Ascending aorta (tissue), 2 donors: ENCODE measurements around the gene TOM1L2. TPM values are rescaled to one million over a fixed set of nuclear protein-coding genes. Genes with fewer than 3 reads are reported as not detected.

Source experiments
- DNase-seq, 2 donors: peaks; one replicate each; pipeline ENCODE4 v3.0.0-alpha.2; 2019; ENCODE audit warnings: low spot score in 2 of 2
- H3K27ac ChIP-seq, 2 donors: fragments of 200-600 bp; sonication (generic); one replicate each; pipeline ENCODE4 v1.5.1; 2016 to 2017; ENCODE audit warnings: mild to moderate bottlenecking in 1 of 2
- H3K27me3 ChIP-seq: fragments of 200-600 bp; sonication (generic); one replicate; pipeline ENCODE4 v1.5.1; 2017
- H3K36me3 ChIP-seq, 2 donors: fragments of 200-600 bp; sonication (generic); one replicate each; pipeline ENCODE4 v1.5.1; 2016
- H3K4me1 ChIP-seq, 2 donors: fragments of 200-600 bp; sonication (generic); one replicate each; pipeline ENCODE4 v1.5.1; 2016 to 2017; ENCODE audit warnings: mild to moderate bottlenecking in 1 of 2
- H3K4me3 ChIP-seq, 2 donors: fragments of 200-600 bp; sonication (generic); one replicate each; pipeline ENCODE4 v1.5.1; 2016 to 2017; ENCODE audit warnings: mild to moderate bottlenecking in 1 of 2
- H3K9me3 ChIP-seq, 2 donors: fragments of 200-600 bp; sonication (generic); one replicate each; pipeline ENCODE4 v1.5.1; 2016
- intact Hi-C: fragments of 100-400 bp; cut with DNase I; formaldehyde crosslinking; loops from one replicate; pipeline ENCODE4 v1.15.1; 2023
- total RNA-seq: library from RNA; depleted of rRNA; stranded (reverse); fragments of >200 nt; gene quantifications from one replicate; pipeline ENCODE4 v1.1.0, GENCODE V29; 2016
- TF ChIP-seq, protein P1 (sequence below), 3 experiments: fragments of 200-600 bp in 2 of 3; fragments of 450-650 bp in 1 of 3; sonication (generic) in 2 of 3; IDR thresholded peaks; one replicate each; pipeline ENCODE4 v1.5.1; 2016 to 2019; ENCODE audit warnings: antibody characterized with exemption in 3 of 3, mild to moderate bottlenecking in 1 of 3, moderate library complexity in 1 of 3

TOM1L2 gene
- total RNA-seq, 1 donor from 2014 or later = 39.0 TPM

DNA sequence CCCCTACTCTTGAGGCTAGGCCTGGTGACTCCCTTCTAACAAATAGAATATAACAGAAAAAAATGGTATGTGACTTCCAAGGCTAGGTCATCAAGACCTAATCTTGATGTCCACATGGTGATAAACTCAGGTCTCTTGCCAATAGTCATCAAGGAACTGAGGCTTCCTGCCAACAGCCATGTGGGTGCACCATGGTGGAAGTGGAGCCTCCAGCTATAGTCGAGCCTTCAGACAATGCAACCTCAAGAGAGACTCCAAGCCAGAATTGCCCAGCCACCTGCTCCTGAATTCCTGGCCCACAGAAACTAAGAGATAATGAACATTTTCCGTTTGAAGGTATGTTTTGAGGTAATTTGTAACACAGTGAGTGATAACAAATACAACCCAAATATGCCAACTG is 79.5 kb downstream of the TOM1L2 start:
- Histone ChIP-seq H3K9me3 (no peaks in the 10 kb centered on the region), H3K4me3 (no peak overlapping the region), H3K36me3 (peaks cover 35 to 51% of the 10 kb centered on the region in 2 donors), H3K27me3 (no peaks in the 10 kb centered on the region), H3K27ac (no peak overlapping the region), H3K4me1 (no peaks in the 10 kb centered on the region)
- DNase-seq = no peak
- intact Hi-C loops = loop anchor here (5.0 kb wide), 1 partner anchor 145 kb away; the partner anchor contains the start of genes ATPAF2 and GID4
- TF ChIP-seq, protein P1, sequence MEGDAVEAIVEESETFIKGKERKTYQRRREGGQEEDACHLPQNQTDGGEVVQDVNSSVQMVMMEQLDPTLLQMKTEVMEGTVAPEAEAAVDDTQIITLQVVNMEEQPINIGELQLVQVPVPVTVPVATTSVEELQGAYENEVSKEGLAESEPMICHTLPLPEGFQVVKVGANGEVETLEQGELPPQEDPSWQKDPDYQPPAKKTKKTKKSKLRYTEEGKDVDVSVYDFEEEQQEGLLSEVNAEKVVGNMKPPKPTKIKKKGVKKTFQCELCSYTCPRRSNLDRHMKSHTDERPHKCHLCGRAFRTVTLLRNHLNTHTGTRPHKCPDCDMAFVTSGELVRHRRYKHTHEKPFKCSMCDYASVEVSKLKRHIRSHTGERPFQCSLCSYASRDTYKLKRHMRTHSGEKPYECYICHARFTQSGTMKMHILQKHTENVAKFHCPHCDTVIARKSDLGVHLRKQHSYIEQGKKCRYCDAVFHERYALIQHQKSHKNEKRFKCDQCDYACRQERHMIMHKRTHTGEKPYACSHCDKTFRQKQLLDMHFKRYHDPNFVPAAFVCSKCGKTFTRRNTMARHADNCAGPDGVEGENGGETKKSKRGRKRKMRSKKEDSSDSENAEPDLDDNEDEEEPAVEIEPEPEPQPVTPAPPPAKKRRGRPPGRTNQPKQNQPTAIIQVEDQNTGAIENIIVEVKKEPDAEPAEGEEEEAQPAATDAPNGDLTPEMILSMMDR (IDR thresholded peaks at IDR 0.05) = no peak

DNA sequence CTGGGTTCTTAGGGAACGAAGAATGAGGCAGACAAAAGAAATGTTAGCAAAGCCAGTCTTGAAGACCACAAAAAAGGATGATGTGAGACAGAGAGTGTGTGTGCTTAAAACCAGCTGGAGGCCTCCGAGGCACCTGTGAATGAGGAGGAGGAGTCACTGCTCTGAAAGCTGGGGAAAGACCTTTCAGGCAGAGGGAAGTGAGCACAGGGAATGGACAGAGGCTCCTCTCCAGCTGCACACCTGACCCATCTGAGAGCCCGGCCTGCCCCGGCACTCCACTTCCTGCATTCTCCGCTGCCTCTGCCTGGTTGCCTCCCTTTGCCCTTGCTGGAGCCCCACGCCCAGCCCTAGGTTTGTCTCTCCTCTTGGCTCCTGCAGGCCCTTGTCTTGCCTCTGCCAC is 80.2 kb downstream of the TOM1L2 start:
- no peak overlapping the region for H3K4me3 ChIP-seq
- intact Hi-C loops = loop anchor here (5.0 kb wide), 1 partner anchor 145 kb away; the partner anchor contains the start of genes ATPAF2 and GID4
- no peak overlapping the region for H3K27ac ChIP-seq
- no peaks in the 10 kb centered on the region for H3K9me3 ChIP-seq
- TF ChIP-seq, protein P1 (IDR thresholded peaks at IDR 0.05) = no peak
- no peaks in the 10 kb centered on the region for H3K4me1 ChIP-seq
- H3K27me3 ChIP-seq = no peaks in the 10 kb centered on the region
- H3K36me3 ChIP-seq = peaks cover 34 to 47% of the 10 kb centered on the region in 2 donors
- DNase-seq = no peak

DNA sequence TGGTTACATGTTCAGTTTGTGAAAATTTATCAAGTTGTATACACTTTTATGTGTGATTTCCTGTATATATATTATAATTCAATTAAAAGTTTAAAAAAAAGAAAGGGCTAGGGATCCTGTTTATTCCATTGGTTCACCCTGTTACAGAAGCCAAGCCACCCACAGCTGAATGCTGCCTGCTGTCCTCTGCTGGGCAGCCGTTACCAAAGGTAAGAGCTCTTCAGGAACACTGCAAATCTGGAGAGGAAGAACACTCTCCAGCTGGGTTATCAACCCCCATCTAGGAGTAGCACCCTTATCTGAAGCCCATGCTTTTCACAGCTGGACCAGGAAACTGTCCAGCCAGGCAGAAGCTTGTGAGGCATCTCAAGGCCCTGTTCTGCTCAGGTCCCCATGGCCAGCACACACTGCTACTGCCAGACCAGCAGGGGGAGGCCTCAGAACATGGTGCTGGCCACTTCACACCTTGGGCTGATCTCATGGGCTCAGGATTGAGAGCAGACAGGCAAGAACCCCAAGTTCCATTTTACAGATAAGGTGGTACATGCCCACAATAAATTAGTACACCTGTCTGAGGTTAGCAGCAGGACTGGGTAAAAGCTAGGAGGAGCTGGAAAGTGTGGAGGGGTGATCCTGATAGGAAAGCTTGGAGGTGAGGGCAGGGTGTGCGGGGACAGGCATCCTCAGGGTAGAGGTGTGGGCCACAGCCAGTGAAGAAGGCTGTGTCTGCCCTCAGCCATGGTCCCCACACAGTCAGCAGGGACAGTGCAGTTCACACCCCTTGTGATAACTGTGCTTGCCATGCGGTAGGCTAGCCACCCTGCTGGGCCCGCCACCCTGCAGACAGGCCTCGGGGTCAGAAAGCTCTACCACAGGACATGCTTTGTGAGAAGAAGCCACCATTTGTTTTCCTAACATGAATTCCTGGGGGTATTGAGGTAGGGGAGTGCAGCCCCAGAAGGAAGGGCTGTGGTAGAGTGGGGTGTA is 81.1 kb downstream of the TOM1L2 start:
- H3K9me3 ChIP-seq = no peaks in the 10 kb centered on the region
- no peaks in the 10 kb centered on the region for H3K27me3 ChIP-seq
- intact Hi-C loops = loop anchor here (5.0 kb wide), 1 partner anchor 146 kb away; the partner anchor contains the start of genes ATPAF2 and GID4
- no peak overlapping the region for H3K27ac ChIP-seq
- H3K36me3 ChIP-seq = peaks cover 26 to 42% of the 10 kb centered on the region in 2 donors
- no peak overlapping the region for H3K4me3 ChIP-seq
- TF ChIP-seq, protein P1 (IDR thresholded peaks at IDR 0.05) = peak; percentile 21 to 44 (median 27)
- H3K4me1 ChIP-seq = no peaks in the 10 kb centered on the region
- DNase-seq = no peak

DNA sequence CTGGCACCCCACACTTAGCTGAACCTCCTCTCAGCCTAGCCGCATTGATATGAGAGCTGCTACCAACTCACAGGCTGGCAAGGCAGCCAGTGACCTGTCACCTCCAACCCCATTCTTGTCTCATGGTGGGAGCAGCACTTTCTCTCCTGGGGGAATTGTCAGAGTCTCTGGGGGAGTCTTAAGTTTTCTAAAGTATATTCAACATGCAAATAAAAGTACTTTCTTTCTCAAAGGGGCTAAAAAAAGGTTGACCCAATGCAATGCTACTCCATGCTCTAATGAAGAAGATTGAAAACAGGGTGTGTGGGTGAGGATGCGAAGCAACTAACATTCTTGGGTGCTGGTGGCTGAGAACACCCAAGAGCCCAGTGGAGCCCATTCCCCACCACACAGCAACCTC is 82.3 kb downstream of the TOM1L2 start:
- Histone ChIP-seq H3K27ac (no peak overlapping the region), H3K4me3 (no peak overlapping the region), H3K27me3 (no peaks in the 10 kb centered on the region), H3K9me3 (no peaks in the 10 kb centered on the region), H3K36me3 (peaks cover 24 to 38% of the 10 kb centered on the region in 2 donors), H3K4me1 (no peaks in the 10 kb centered on the region)
- intact Hi-C loops = loop anchor here (5.0 kb wide), 1 partner anchor 147 kb away; the partner anchor contains the start of genes ATPAF2 and GID4
- TF ChIP-seq, protein P1 (IDR thresholded peaks at IDR 0.05) = no peak
- no peak for DNase-seq

DNA sequence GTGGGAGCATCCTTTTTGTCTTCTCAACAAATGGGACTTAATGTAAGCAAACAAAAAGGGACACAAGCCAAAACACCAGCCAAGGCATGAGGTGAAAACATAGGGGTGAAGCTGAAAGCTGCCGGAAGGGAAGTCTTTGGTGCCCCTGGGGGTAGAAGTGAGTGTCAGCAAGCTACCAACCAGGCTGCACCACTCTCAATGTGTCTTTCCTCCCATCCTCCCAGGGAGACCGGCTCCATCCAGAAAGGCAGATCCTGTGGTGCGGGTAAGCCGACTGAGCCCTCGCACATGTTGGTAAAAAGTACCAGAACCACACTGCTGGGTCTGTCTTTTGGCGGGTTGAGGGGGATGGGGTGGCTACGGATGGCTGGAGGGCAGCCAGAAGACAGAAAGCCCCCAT is 83.4 kb downstream of the TOM1L2 start:
- Histone ChIP-seq H3K4me1 (no peaks in the 10 kb centered on the region), H3K36me3 (peaks cover 26 to 35% of the 10 kb centered on the region in 2 donors), H3K27me3 (no peaks in the 10 kb centered on the region), H3K27ac (no peak overlapping the region), H3K4me3 (no peak overlapping the region), H3K9me3 (no peaks in the 10 kb centered on the region)
- intact Hi-C loops = no loop called here
- TF ChIP-seq, protein P1 (IDR thresholded peaks at IDR 0.05) = no peak
- DNase-seq = no peak
